ENCODE measurements around the gene ADAMTSL2.

DNA sequence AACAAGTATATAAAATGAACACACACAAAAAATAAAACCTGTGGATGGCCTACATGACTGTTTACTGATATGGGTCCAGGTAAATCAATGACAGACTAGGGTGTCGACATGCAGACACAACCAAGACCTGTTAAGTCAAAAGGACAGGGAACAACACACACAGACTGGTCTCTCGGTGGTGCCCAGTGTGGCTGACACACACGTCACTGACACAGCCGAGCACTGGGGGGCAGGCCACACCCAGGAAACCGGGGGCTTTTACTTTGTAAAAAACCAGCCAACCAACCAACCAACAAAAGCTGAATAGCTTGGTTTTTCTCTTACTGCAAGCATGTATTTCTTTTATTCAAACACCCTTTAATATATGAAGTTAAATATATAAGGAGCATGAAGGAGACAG lies 69.7 kb downstream of the ADAMTSL2 start:
- TF ChIP-seq, protein P1, sequence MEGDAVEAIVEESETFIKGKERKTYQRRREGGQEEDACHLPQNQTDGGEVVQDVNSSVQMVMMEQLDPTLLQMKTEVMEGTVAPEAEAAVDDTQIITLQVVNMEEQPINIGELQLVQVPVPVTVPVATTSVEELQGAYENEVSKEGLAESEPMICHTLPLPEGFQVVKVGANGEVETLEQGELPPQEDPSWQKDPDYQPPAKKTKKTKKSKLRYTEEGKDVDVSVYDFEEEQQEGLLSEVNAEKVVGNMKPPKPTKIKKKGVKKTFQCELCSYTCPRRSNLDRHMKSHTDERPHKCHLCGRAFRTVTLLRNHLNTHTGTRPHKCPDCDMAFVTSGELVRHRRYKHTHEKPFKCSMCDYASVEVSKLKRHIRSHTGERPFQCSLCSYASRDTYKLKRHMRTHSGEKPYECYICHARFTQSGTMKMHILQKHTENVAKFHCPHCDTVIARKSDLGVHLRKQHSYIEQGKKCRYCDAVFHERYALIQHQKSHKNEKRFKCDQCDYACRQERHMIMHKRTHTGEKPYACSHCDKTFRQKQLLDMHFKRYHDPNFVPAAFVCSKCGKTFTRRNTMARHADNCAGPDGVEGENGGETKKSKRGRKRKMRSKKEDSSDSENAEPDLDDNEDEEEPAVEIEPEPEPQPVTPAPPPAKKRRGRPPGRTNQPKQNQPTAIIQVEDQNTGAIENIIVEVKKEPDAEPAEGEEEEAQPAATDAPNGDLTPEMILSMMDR (IDR thresholded peaks at IDR 0.05) = peak in 1 of 5 experiments; percentile 9
- no peak for TF ChIP-seq POLR2A (IDR thresholded peaks at IDR 0.05)
- TF ChIP-seq EP300 (IDR thresholded peaks at IDR 0.05) = no peak

Measured in tibial nerve (tissue), 4 donors.